ENCODE results near the gene FBXW11.

DNA sequence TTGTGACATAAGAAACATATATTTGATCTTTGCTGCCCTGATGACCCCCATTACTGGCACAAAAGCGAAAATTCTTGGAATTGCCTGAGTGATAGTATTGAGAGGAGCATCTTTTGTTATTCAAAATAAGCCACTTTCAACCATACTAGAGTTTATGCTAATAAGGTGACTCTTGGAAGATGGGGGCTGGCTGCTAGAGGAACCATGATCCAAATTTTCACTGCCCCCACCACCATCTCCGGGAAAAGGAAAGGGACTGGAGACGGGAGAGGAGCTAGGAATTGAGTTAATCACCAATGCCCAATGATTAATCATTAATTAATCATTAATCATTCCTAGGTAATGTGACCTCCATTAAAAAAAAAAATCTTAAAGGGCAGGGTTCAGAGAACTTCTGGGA lies 25.6 kb downstream of the FBXW11 start:
- TF ChIP-seq, protein P1, sequence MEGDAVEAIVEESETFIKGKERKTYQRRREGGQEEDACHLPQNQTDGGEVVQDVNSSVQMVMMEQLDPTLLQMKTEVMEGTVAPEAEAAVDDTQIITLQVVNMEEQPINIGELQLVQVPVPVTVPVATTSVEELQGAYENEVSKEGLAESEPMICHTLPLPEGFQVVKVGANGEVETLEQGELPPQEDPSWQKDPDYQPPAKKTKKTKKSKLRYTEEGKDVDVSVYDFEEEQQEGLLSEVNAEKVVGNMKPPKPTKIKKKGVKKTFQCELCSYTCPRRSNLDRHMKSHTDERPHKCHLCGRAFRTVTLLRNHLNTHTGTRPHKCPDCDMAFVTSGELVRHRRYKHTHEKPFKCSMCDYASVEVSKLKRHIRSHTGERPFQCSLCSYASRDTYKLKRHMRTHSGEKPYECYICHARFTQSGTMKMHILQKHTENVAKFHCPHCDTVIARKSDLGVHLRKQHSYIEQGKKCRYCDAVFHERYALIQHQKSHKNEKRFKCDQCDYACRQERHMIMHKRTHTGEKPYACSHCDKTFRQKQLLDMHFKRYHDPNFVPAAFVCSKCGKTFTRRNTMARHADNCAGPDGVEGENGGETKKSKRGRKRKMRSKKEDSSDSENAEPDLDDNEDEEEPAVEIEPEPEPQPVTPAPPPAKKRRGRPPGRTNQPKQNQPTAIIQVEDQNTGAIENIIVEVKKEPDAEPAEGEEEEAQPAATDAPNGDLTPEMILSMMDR (IDR thresholded peaks at IDR 0.05), result no peak
- TF ChIP-seq POLR2A (IDR thresholded peaks at IDR 0.05), result no peak

All from body of pancreas (tissue), 4 donors.